Type B pancreatic cell (in vitro differentiated cells): ENCODE measurements around the gene MEGF6. TPM values are rescaled to one million over a fixed set of nuclear protein-coding genes. Genes with fewer than 3 reads are reported as not detected.

ENCODE experiments used
- DNase-seq: peaks from one replicate; pipeline ENCODE4 v3.0.0; 2021; ENCODE audit warnings: mixed read lengths; ENCODE audit not compliant: unreplicated experiment; ENCODE audit errors: extremely low spot score
- H3K27ac Mint-ChIP-seq: 2 replicates; pipeline ENCODE4 v1.8.0; 2021; ENCODE audit warnings: mild to moderate bottlenecking, mixed read lengths
- H3K27me3 Mint-ChIP-seq: 2 replicates; pipeline ENCODE4 v1.8.0; 2021; ENCODE audit warnings: mixed read lengths
- H3K36me3 Mint-ChIP-seq: 2 replicates; pipeline ENCODE4 v1.8.0; 2021; ENCODE audit warnings: mixed read lengths
- H3K4me1 Mint-ChIP-seq: one replicate; pipeline ENCODE4 v1.8.0; 2021; ENCODE audit warnings: mixed read lengths; ENCODE audit not compliant: unreplicated experiment
- H3K4me3 Mint-ChIP-seq: 2 replicates; pipeline ENCODE4 v1.8.0; 2021; ENCODE audit warnings: mild to moderate bottlenecking, mixed read lengths
- H3K9me3 Mint-ChIP-seq: 2 replicates; pipeline ENCODE4 v1.8.0; 2021; ENCODE audit warnings: mixed read lengths
- CTCF ChIP-seq: fragments of 200-600 bp; sonication (generic); conservative IDR thresholded peaks from 2 replicates; pipeline ENCODE4 v1.5.0; 2021; ENCODE audit warnings: antibody characterized with exemption, mild to moderate bottlenecking
- total RNA-seq: library from RNA; stranded (reverse); gene quantifications from 2 replicates; pipeline ENCODE4 v1.2.1, GENCODE V29; 2021; ENCODE audit warnings: low replicate concordance

MEGF6 gene
- total RNA-seq, 1 donor from 2014 or later, result 61.7 TPM

GRCh38 chr1:3649342-3650247, 38.3 kb upstream of the MEGF6 start, which contains the start of gene WRAP73:
WRAP73 (minus strand) TSS chr1:3650103; CDS start chr1:3649999, 104 bp downstream.
- Mint-ChIP-seq H3K27me3 (peaks cover 32% of the 10 kb centered on the region), H3K27ac (no peak within 1 kb of the TSS), H3K9me3 (no peaks in the 10 kb centered on the region), H3K4me3 (peak within 1 kb of the TSS; percentile 87), H3K36me3 (peaks cover 3% of the 10 kb centered on the region), H3K4me1 (peaks cover 8% of the 10 kb centered on the region)
- DNase-seq, result no peak
- TF ChIP-seq CTCF, result peak; percentile 22

- Mint-ChIP-seq H3K27ac (no peak overlapping the region), H3K36me3 (peaks cover 3% of the 10 kb centered on the region), H3K27me3 (peaks cover 16% of the 10 kb centered on the region), H3K9me3 (no peaks in the 10 kb centered on the region), H3K4me3 (no peak overlapping the region), H3K4me1 (peaks cover 8% of the 10 kb centered on the region)
- TF ChIP-seq CTCF, result no peak
- DNase-seq, result no peak
Observed at GRCh38 chr1:3646596-3646995, 35.3 kb upstream of the MEGF6 start.

GRCh38 chr1:3645666-3646355, 34.5 kb upstream of the MEGF6 start:
- no peaks in the 10 kb centered on the region for H3K9me3 Mint-ChIP-seq
- no peak overlapping the region for H3K4me3 Mint-ChIP-seq
- TF ChIP-seq CTCF, result no peak
- no peak for DNase-seq
- H3K27ac Mint-ChIP-seq, result no peak overlapping the region
- H3K27me3 Mint-ChIP-seq, result peaks cover 8% of the 10 kb centered on the region
- H3K36me3 Mint-ChIP-seq, result peaks cover 3% of the 10 kb centered on the region
- peaks cover 8% of the 10 kb centered on the region for H3K4me1 Mint-ChIP-seq

- Mint-ChIP-seq H3K4me3 (no peak overlapping the region), H3K36me3 (peaks cover 3% of the 10 kb centered on the region), H3K27me3 (peaks cover 4% of the 10 kb centered on the region), H3K4me1 (peaks cover 8% of the 10 kb centered on the region), H3K27ac (no peak overlapping the region), H3K9me3 (no peaks in the 10 kb centered on the region)
- no peak for TF ChIP-seq CTCF
- DNase-seq, result no peak
Observed at GRCh38 chr1:3645247-3645646, 33.9 kb upstream of the MEGF6 start.

GRCh38 chr1:3644273-3644672, 33.0 kb upstream of the MEGF6 start:
- Mint-ChIP-seq H3K9me3 (no peaks in the 10 kb centered on the region), H3K4me3 (no peak overlapping the region), H3K27ac (no peak overlapping the region), H3K4me1 (peaks cover 8% of the 10 kb centered on the region), H3K27me3 (no peaks in the 10 kb centered on the region), H3K36me3 (peaks cover 3% of the 10 kb centered on the region)
- no peak for DNase-seq
- TF ChIP-seq CTCF, result no peak
